ENCODE data around the gene SEMA6B. TPM values are rescaled to one million over a fixed set of nuclear protein-coding genes. Genes with fewer than 3 reads are reported as not detected.

SEMA6B gene
- total RNA-seq, 1 experiment from 2014 or later = 35.7 TPM

DNA sequence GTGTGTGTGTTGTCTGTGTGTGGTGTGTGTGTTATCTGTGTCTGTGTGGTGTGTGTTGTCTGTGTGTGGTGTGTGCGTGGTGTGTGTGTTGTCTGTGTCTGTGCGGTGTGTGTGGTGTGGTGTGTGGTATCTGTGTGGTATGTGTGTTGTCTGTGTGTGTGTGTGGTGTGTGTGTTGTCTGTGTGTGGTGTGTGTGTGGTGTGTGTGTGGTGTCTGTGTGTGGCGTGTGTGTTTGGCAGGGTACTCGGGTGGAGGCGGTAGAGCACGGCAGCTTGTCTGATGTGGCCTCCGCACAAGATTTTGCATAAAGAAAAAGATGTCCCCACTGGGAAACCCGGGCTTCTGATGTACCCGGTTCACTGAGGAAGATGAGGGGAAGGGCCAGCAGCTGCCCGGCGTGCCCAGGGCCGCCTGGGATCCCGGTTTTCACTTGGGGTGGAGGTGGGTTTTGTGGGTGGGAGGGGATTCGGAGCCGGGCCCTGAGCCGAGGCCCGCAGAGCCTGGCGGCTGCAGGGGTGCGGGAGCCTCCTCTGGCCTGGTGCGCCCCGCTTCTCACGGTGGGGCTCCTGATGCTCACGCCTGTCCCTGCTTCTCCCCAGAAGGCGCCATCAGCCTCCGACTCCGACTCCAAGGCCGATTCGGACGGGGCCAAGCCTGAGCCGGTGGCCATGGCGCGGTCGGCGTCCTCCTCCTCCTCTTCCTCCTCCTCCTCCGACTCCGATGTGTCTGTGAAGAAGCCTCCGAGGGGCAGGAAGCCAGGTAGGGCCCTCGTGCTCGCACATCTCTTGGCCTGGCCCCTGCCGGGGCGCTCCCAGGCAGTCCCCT lies 66.2 kb downstream of the SEMA6B start:
- DNase-seq (ENCODE audit: low read depth) = no peak
- in situ Hi-C loops (cut with HindIII; ENCODE audit: low pct_unique_long_range_greater_than_20kb, low sequenced_read_pairs) = no loop called here

Other genes starting within 250 kb of the SEMA6B start
- 7.6 and 25.1 TPM in 2 replicates for gene STAP2, start 220.9 kb downstream of the SEMA6B start, total RNA-seq (2014; rRNA removed; shearing (Covaris generic); ENCODE audit: low replicate concordance)
- 36.5 and 57.5 TPM in 2 replicates for gene MPND, start 216.1 kb downstream of the SEMA6B start, total RNA-seq (2014; rRNA removed; shearing (Covaris generic); ENCODE audit: low replicate concordance)
- 77.0 and 103 TPM in 2 replicates for gene SH3GL1, start 159.1 kb downstream of the SEMA6B start, total RNA-seq (2014; rRNA removed; shearing (Covaris generic); ENCODE audit: low replicate concordance)
- gene CHAF1A, start 157.0 kb downstream of the SEMA6B start, total RNA-seq (2014; rRNA removed; shearing (Covaris generic); ENCODE audit: low replicate concordance) = 45.4 and 61.0 TPM in 2 replicates
- 185 and 223 TPM in 2 replicates for gene UBXN6, start 101.9 kb downstream of the SEMA6B start, total RNA-seq (2014; rRNA removed; shearing (Covaris generic); ENCODE audit: low replicate concordance)
- 68.4 and 71.6 TPM in 2 replicates for gene HDGFL2, start 87.4 kb downstream of the SEMA6B start, total RNA-seq (2014; rRNA removed; shearing (Covaris generic); ENCODE audit: low replicate concordance)
- 0.24 TPM in 1 of 2 replicates, not detected in the other for gene PLIN4, start 41.2 kb downstream of the SEMA6B start, total RNA-seq (2014; rRNA removed; shearing (Covaris generic); ENCODE audit: low replicate concordance)
- gene PLIN5, start 24.5 kb downstream of the SEMA6B start, total RNA-seq (2014; rRNA removed; shearing (Covaris generic); ENCODE audit: low replicate concordance) = not detected in 2 replicates
- not detected in 2 replicates for gene LRG1, start 19.6 kb downstream of the SEMA6B start, total RNA-seq (2014; rRNA removed; shearing (Covaris generic); ENCODE audit: low replicate concordance)
- gene TNFAIP8L1, start 79.8 kb upstream of the SEMA6B start, total RNA-seq (2014; rRNA removed; shearing (Covaris generic); ENCODE audit: low replicate concordance) = 8.0 and 10.0 TPM in 2 replicates
- gene MYDGF, start 110.7 kb upstream of the SEMA6B start, total RNA-seq (2014; rRNA removed; shearing (Covaris generic); ENCODE audit: low replicate concordance) = 379 and 415 TPM in 2 replicates
- gene DPP9, start 164.2 kb upstream of the SEMA6B start, total RNA-seq (2014; rRNA removed; shearing (Covaris generic); ENCODE audit: low replicate concordance) = 36.6 and 64.2 TPM in 2 replicates
- 10.5 and 13.3 TPM in 2 replicates for gene FEM1A, start 232.1 kb upstream of the SEMA6B start, total RNA-seq (2014; rRNA removed; shearing (Covaris generic); ENCODE audit: low replicate concordance)